HepG2 (cell line): ENCODE results near the gene ADPGK. TPM values are rescaled to one million over a fixed set of nuclear protein-coding genes. Genes with fewer than 3 reads are reported as not detected.

Experiments
- ATAC-seq: fragments of 200-7000 bp; cut with Tn5 transposase; 3 replicates; pipeline ENCODE4 v1.9.1; 2020; ENCODE audit warnings: mild to moderate bottlenecking, moderate library complexity
- BruUV-seq: library from RNA; stranded (reverse); fragments of 400-500 nt; replicated peaks from 2 replicates; lab custom pipeline; 2021; lab: Mats Ljungman, UMichigan
- CTCF ChIA-PET: fragments of 300-600 bp; formaldehyde crosslinking; extraction: SDS; loops from one replicate; lab custom pipeline; 2021; ENCODE audit warnings: low total read pairs, inconsistent platforms, low intra/inter-chr PET ratio; lab: Yijun Ruan, JAX
- POLR2A ChIA-PET: fragments of 350-600 bp; sonication (Branson Sonifier 250); formaldehyde crosslinking; loops from one replicate; lab custom pipeline; 2020; ENCODE audit warnings: antibody characterized with exemption, inconsistent platforms; lab: Yijun Ruan, JAX
- DNase-seq: peaks from one replicate; pipeline ENCODE4 v3.0.0-alpha.2; 2015; ENCODE audit warnings: low spot score
- FAIRE-seq: peaks from 3 replicates; lab custom pipeline; 2011; peaks lifted over from hg19 to GRCh38; lab: Jason Lieb, UNC
- H2AFZ ChIP-seq: one replicate; pipeline ENCODE4 v1.6.1; 2011; ENCODE audit warnings: low read length, inconsistent platforms
- H3K27ac ChIP-seq: fragments of 300-600 bp; 3 replicates; pipeline ENCODE4 v1.8.0; 2011; ENCODE audit warnings: mixed run types, mild to moderate bottlenecking, mixed read lengths, low read length, inconsistent platforms; ENCODE audit not compliant: insufficient read depth; ENCODE audit errors: extremely low read length
- H3K27me3 ChIP-seq, 2 experiments: fragments of 200-600 bp in 1 of 2; 2 replicates in 1 of 2; 3 replicates in 1 of 2; pipeline versions ENCODE4 v1.6.0 to v1.8.0; 2011; ENCODE audit warnings: low read length in 2 of 2, mild to moderate bottlenecking in 2 of 2, moderate library complexity in 2 of 2, inconsistent platforms in 1 of 2; ENCODE audit not compliant: insufficient read depth in 2 of 2, control insufficient read depth in 1 of 2
- H3K36me3 ChIP-seq, 2 experiments: fragments of 200-600 bp in 1 of 2; replicated peaks in 1 of 2; 2 replicates in 1 of 2; 3 replicates in 1 of 2; pipeline versions ENCODE4 v1.5.1 to v1.8.0; 2011; ENCODE audit warnings: low read length in 2 of 2, inconsistent platforms in 1 of 2; ENCODE audit not compliant: insufficient read depth in 2 of 2, control insufficient read depth in 1 of 2
- H3K4me1 ChIP-seq: 2 replicates; pipeline ENCODE4 v1.5.1; 2012; ENCODE audit warnings: low read length, inconsistent platforms; ENCODE audit not compliant: insufficient read depth
- H3K4me2 ChIP-seq: 2 replicates; pipeline ENCODE4 v1.6.0; 2011; ENCODE audit warnings: low read depth, low read length, inconsistent platforms
- H3K4me3 ChIP-seq, 3 experiments: fragments of 200-600 bp in 1 of 3; sonication (generic), shearing (Covaris generic) in 1 of 3; replicated peaks in 1 of 3; 2 replicates each; pipeline ENCODE4 v1.5.1; 2011 to 2016; ENCODE audit warnings: low read length in 3 of 3, inconsistent platforms in 2 of 3, low read depth in 2 of 3, mild to moderate bottlenecking in 2 of 3, control low read depth in 1 of 3, mixed read lengths in 1 of 3; ENCODE audit not compliant: insufficient read depth in 1 of 3
- H3K79me2 ChIP-seq: one replicate; pipeline ENCODE4 v1.6.1; 2011; ENCODE audit warnings: low read length, inconsistent platforms; ENCODE audit not compliant: insufficient read depth
- H3K9ac ChIP-seq: 2 replicates; pipeline ENCODE4 v1.6.0; 2011; ENCODE audit warnings: mild to moderate bottlenecking, low read depth, low read length, inconsistent platforms; ENCODE audit not compliant: insufficient read depth
- H3K9me3 ChIP-seq: 2 replicates; pipeline ENCODE4 v1.5.1; 2012; ENCODE audit warnings: mild to moderate bottlenecking, low read length
- H4K20me1 ChIP-seq: 2 replicates; pipeline ENCODE4 v1.6.0; 2011; ENCODE audit warnings: inconsistent platforms, mild to moderate bottlenecking, low read length, moderate library complexity; ENCODE audit not compliant: insufficient read depth
- CENPT ChIP-seq: sonication (generic); formaldehyde crosslinking; IDR thresholded peaks from 2 replicates; pipeline ENCODE4 v1.8.0; 2022; ENCODE audit warnings: low read depth, mild to moderate bottlenecking, moderate library complexity, missing genetic modification reagents
- NR1H2 ChIP-seq: sonication (generic); formaldehyde crosslinking; IDR thresholded peaks from 2 replicates; pipeline ENCODE4 v1.8.1; 2022; ENCODE audit warnings: low read depth, missing genetic modification reagents, borderline replicate concordance
- YY1 ChIP-seq: IDR thresholded peaks from 2 replicates; pipeline ENCODE4 v1.6.1; 2011; ENCODE audit warnings: low read length, low read depth, moderate library complexity, mild to moderate bottlenecking; ENCODE audit not compliant: insufficient read depth, insufficient replicate concordance
- ZBTB7B ChIP-seq: sonication (generic); formaldehyde crosslinking; IDR thresholded peaks from 2 replicates; pipeline ENCODE4 v1.4.0; 2020; ENCODE audit warnings: missing genetic modification reagents
- ZMAT3 ChIP-seq: sonication (generic); formaldehyde crosslinking; conservative IDR thresholded peaks from 2 replicates; pipeline ENCODE4 v1.7.0; 2021; ENCODE audit warnings: missing genetic modification reagents
- ZSCAN21 ChIP-seq: sonication (generic); formaldehyde crosslinking; IDR thresholded peaks from 2 replicates; pipeline ENCODE4 v1.8.0; 2022; ENCODE audit warnings: mild to moderate bottlenecking, missing genetic modification reagents, moderate library complexity, borderline replicate concordance
- WGBS: methylation state at CpG from one replicate; pipeline ENCODE4 v1.1.6; 2017; ENCODE audit warnings: low lambda C conversion rate; 5-methylcytosine and 5-hydroxymethylcytosine counted together
- in situ Hi-C: cut with HindIII; loops from 2 replicates; pipeline ENCODE4 v1.10.0; 2017; ENCODE audit warnings: low pct_unique_long_range_greater_than_20kb; ENCODE audit not compliant: extremely low pct_ligation_motif_present
- intact Hi-C: fragments of 100-400 bp; cut with micrococcal nuclease; formaldehyde crosslinking; loops from one replicate; pipeline ENCODE4 v1.10.0; 2022; ENCODE audit not compliant: unreplicated experiment
- polyA plus RNA-seq, 8 experiments: library from polyadenylated mRNA; depleted of rRNA in 3 of 8; stranded (reverse) in 7 of 8; unstranded in 1 of 8; fragments of >200 nt; fragmentation: Illumina TruSeq in 4 of 8; extraction: Trizol in 4 of 8; gene quantifications; 2 replicates each; pipeline versions ENCODE4 v1.2.1 to v1.2.3, GENCODE V29; 2011 to 2016; ENCODE audit warnings: low read depth in 4 of 8, missing spikeins in 1 of 8, mixed read lengths in 1 of 8; ENCODE audit not compliant: insufficient read depth in 1 of 8
- total RNA-seq, 5 experiments: library from RNA; depleted of rRNA; stranded (reverse); fragments of >200 nt; fragmentation: Illumina TruSeq; extraction: Trizol; gene quantifications; 2 replicates each; pipeline ENCODE4 v1.2.3, GENCODE V29; 2016; ENCODE audit warnings: low read depth in 1 of 5
- TF ChIP-seq, protein P1 (sequence below): sonication (generic); formaldehyde crosslinking; IDR thresholded peaks from 2 replicates; pipeline ENCODE4 v1.5.0; 2020; ENCODE audit warnings: missing genetic modification reagents
- TF ChIP-seq, protein P2 (sequence below): sonication (generic); formaldehyde crosslinking; IDR thresholded peaks from 2 replicates; pipeline ENCODE4 v1.5.1; 2020; ENCODE audit warnings: missing genetic modification reagents, mild to moderate bottlenecking, borderline replicate concordance

ADPGK gene
- total and polyA plus RNA-seq, 2 of the 13 experiments (the other 11 are each of a cell fraction or from before 2014, with no cell fraction given) = 61.6 to 67.5 TPM

DNA sequence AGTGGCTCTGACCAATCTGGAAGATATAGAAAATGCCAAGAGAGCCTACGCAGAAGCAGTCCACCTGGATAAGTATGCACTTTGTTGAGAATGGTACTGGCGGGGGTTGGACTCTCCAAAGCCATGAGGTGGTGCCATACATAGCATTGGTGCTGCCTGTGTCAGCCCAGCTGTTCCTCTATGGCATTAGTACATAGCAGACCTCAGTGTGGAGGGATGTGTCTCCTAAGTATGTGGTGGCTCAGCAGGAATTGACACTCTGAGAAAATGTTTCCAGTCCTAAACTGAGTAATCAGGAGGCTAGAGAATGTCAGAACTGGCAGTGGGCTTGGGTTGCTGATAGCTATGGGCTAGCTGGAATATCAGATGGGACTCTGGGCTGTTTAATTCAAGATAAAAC lies 48.4 kb downstream of the ADPGK start:
- POLR2A ChIA-PET = no interaction called here

DNA sequence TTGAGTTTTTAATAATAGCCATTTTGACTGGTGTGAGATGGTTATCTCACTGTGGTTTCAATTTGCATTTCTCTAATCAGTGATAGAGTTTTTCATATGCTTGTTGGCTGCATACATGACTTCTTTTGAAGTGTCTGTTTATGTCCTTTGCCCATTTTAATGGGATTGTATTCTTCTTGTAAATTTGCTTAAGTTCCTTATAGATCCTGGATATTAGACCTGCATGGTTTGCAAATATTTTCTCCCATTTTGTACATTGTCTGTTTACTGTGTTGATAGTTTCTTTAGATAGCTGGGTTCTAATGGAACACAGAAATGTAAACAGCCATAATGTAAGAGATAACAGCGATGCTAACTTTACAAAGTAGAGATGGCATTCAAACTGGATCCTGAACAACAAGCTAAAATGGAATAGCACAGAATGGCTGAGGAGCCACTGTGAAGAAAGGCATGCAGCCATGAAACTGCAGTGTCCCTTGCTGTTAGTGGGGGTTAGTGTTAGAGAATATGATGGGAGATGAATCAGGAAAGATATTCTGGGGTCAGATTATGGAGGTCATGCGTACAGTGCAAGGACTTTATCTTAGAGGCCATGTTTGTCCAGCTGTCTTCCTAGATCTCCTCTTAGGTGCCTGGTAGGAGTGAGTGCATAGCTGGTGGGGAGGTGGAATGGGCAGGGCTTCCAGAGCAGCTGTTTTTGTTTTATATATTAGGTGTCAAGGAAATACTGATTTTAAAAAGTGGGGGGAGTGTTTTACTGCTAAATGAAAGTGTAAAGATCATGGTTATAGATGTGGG lies 49.4 kb downstream of the ADPGK start:
- in situ Hi-C loops (no loop called here), intact Hi-C loops (no loop called here)
- H3K4me3 ChIP-seq = no peak overlapping the region
- no peak for FAIRE-seq
- H4K20me1 ChIP-seq = no peaks in the 10 kb centered on the region
- no peak overlapping the region for H3K9ac ChIP-seq
- H3K36me3 ChIP-seq = peaks cover 11 to 47% of the 10 kb centered on the region in 2 experiments
- no peak overlapping the region for H3K27ac ChIP-seq
- no peak overlapping the region for H3K4me2 ChIP-seq
- no peaks in the 10 kb centered on the region for H3K27me3 ChIP-seq
- no TSS peak for BruUV-seq
- ChIA-PET POLR2A (no interaction called here), CTCF (no interaction called here)
- no peaks in the 10 kb centered on the region for H3K4me1 ChIP-seq
- TF ChIP-seq NR1H2 (no peak), ZMAT3 (CRISPR knock-in tag) (no peak), CENPT (CRISPR knock-in tag) (no peak)
- TF ChIP-seq, protein P1, sequence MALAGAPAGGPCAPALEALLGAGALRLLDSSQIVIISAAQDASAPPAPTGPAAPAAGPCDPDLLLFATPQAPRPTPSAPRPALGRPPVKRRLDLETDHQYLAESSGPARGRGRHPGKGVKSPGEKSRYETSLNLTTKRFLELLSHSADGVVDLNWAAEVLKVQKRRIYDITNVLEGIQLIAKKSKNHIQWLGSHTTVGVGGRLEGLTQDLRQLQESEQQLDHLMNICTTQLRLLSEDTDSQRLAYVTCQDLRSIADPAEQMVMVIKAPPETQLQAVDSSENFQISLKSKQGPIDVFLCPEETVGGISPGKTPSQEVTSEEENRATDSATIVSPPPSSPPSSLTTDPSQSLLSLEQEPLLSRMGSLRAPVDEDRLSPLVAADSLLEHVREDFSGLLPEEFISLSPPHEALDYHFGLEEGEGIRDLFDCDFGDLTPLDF (CRISPR knock-in tag) = no peak
- H2AFZ ChIP-seq = no peak overlapping the region
- 92% methylated on average over 2 of the region's 2 CpGs for whole genome bisulfite sequencing
- H3K79me2 ChIP-seq = no peaks in the 10 kb centered on the region
- ATAC-seq = no peak
- DNase-seq = no peak
- H3K9me3 ChIP-seq = no peaks in the 10 kb centered on the region

More for the DNA sequence above, 48.4 kb downstream of the ADPGK start:
- Histone ChIP-seq H3K79me2 (no peaks in the 10 kb centered on the region), H3K4me3 (no peak overlapping the region), H3K4me2 (no peak overlapping the region), H3K9ac (no peak overlapping the region), H3K9me3 (no peaks in the 10 kb centered on the region), H3K27me3 (no peaks in the 10 kb centered on the region), H3K4me1 (no peaks in the 10 kb centered on the region), H3K27ac (no peak overlapping the region), H3K36me3 (peaks cover 11 to 47% of the 10 kb centered on the region in 2 experiments), H4K20me1 (no peaks in the 10 kb centered on the region), H2AFZ (no peak overlapping the region)
- BruUV-seq = no TSS peak
- intact Hi-C loops (no loop called here), in situ Hi-C loops (no loop called here)
- TF ChIP-seq, protein P2, sequence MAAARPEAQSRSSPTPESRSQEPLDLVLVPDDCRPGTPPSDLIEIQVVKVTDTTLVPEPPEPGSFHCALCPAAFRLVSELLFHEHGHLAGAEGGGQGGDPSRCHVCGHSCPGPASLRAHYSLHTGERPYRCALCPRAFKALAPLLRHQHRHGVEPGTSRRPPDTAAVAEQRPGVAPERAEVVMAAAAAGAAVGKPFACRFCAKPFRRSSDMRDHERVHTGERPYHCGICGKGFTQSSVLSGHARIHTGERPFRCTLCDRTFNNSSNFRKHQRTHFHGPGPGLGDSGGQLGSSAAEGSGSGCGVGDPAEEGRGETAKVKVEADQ (CRISPR knock-in tag) = no peak
- TF ChIP-seq ZSCAN21 (CRISPR knock-in tag) = no peak
- TF ChIP-seq YY1 = no peak
- TF ChIP-seq ZBTB7B (CRISPR knock-in tag) = no peak
- 94% methylated on average over 2 of the region's 2 CpGs for WGBS
- CTCF ChIA-PET = no interaction called here
- DNase-seq (no peak), FAIRE-seq (no peak), ATAC-seq (no peak)
